IMR-90 (cell line): ENCODE data around the gene GRK5.

ENCODE experiments used
- CEBPB ChIP-seq: IDR thresholded peaks from 2 replicates; pipeline ENCODE4 v1.6.1; 2012; ENCODE audit warnings: low read depth, low read length, improper control_type of control experiment
- CTCF ChIP-seq: conservative IDR thresholded peaks from 2 replicates; pipeline ENCODE4 v1.5.1; 2012; ENCODE audit warnings: mild to moderate bottlenecking, low read depth, low read length, improper control_type of control experiment
- POLR2A ChIP-seq: IDR thresholded peaks from 2 replicates; pipeline ENCODE4 v1.6.1; 2012; ENCODE audit warnings: mild to moderate bottlenecking, low read depth, low read length

- no peak for TF ChIP-seq CTCF
- TF ChIP-seq POLR2A: no peak
- TF ChIP-seq CEBPB: no peak
Measured at GRCh38 chr10:119415536-119416503, 208.4 kb downstream of the GRK5 start.
